SJCRH30 (cell line): ENCODE results near the gene STK11. TPM values are rescaled to one million over a fixed set of nuclear protein-coding genes. Genes with fewer than 3 reads are reported as not detected.

Experiments
- DNase-seq, 2 experiments: peaks; one replicate each; pipeline ENCODE4 v3.0.0-alpha.2; 2015 to 2020
- H3K27ac ChIP-seq: fragments of 250-450 bp; sonication (Bioruptor Pico); 2 replicates; pipeline ENCODE4 v1.5.1; 2020; ENCODE audit warnings: mild to moderate bottlenecking, moderate library complexity
- H3K27me3 ChIP-seq: fragments of 250-450 bp; sonication (Bioruptor Pico); 2 replicates; pipeline ENCODE4 v1.5.1; 2020; ENCODE audit warnings: mild to moderate bottlenecking, moderate library complexity
- H3K36me3 ChIP-seq: fragments of 250-450 bp; sonication (Bioruptor Pico); 2 replicates; pipeline ENCODE4 v1.5.1; 2020; ENCODE audit warnings: mild to moderate bottlenecking, moderate library complexity
- H3K4me1 ChIP-seq: fragments of 250-450 bp; sonication (Bioruptor Pico); 2 replicates; pipeline ENCODE4 v1.5.1; 2020; ENCODE audit warnings: mild to moderate bottlenecking, moderate library complexity
- H3K4me3 ChIP-seq: fragments of 250-450 bp; sonication (Bioruptor Pico); 2 replicates; pipeline ENCODE4 v1.5.1; 2020; ENCODE audit warnings: mild to moderate bottlenecking, moderate library complexity
- H3K9me3 ChIP-seq: fragments of 250-450 bp; sonication (Bioruptor Pico); replicated peaks from 2 replicates; pipeline ENCODE4 v1.5.1; 2020; ENCODE audit warnings: mild to moderate bottlenecking, moderate library complexity
- total RNA-seq: library from RNA; depleted of rRNA; stranded (reverse); fragments of >200 nt; shearing (Covaris generic); gene quantifications from 2 replicates; pipeline ENCODE4 v1.2.3, GENCODE V29; 2014

STK11 gene
- total RNA-seq, 1 experiment from 2014 or later: 43.6 TPM

DNA sequence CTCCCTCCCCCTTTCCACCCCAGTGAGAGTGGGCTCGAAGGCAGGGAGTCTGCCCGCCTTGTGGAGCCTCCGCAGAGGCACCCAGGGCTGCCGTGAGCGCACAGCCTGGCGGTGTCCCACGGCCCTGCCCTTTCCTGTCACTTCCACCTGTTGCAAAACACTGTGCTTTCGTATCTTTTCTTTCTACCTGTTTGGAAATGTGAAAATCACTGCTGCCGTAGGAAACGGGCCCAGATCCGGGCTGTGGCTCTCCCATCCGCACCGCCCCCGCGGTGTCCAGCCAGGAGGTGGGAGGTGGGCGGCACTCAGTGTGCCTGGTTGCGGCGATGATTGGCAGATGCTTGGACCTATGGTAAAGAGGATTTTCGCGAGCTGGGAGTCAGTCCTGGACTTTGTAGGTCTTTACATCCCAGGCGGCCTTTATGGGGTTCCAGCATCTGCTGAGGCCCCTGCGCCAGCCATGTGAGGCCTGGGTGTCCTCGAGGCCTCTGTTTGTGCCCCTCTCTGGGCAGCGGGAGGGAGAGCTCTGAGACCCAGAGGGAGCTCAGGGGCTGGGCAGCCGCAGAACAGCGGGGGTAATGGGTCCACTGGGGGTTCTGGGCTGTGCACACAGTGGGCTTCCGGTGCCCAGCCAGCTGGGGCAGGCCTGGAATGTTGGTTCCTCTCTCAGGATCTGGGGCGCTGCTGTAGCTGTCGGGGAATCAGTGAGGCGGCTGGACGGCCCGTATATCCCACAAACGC lies 6.1 kb downstream of the STK11 start:
- Histone ChIP-seq H3K36me3 (peaks cover 10% of the 10 kb centered on the region; the same call in 1 of the 2 replicates), H3K4me1 (no peaks in the 10 kb centered on the region; the same call in 1 of the 2 replicates), H3K27me3 (no peaks in the 10 kb centered on the region), H3K27ac (no peak overlapping the region), H3K9me3 (no peaks in the 10 kb centered on the region), H3K4me3 (no peak overlapping the region)
- DNase-seq: no peak

DNA sequence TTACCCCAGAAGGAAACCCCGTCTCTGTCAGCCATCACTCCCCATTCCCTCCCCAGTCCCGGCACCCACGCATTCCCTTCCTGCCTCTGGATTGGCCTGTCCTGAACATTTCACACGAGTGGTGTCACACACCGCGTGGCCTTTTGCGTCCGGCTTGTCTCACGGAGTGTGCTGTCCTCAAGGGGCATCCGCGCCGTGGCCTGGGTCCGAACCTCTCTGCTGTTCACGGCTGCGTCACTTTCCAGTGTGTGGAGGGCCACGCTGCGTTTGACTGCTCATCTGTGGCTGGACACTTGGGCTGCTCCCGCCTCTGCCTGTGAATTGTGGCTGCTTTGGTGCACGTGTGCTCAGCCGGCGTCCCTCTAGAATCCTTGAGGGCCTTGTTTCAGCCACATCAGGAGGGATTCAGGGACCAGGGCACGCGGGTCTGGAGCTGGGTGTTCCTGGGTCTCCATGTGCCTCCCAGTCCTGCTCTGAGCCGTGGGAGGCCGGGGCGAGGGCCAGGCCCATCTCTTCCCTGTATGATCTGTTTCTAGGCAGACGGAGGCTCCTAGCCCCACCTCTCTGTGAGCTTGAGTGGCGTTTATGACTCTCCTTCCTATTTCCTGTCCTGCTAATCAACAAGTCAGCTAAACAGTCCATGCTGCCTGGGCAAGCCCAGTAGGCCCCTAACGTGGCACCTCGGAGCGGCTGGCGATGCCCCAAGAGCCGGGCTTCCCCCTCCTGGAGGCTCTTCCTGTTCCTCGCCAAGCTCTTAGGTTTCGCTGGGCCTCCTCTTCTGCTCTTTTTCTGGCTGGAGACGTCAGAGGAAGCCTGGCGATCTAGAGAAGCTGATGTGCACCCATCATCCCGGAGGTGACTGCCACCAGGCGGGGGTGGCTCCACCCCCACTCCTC lies 8.1 kb downstream of the STK11 start:
- Histone ChIP-seq H3K4me1 (peaks cover 5% of the 10 kb centered on the region; the same call in 1 of the 2 replicates), H3K36me3 (peaks cover 10% of the 10 kb centered on the region; the same call in 1 of the 2 replicates), H3K9me3 (no peaks in the 10 kb centered on the region), H3K27ac (no peak overlapping the region), H3K4me3 (no peak overlapping the region), H3K27me3 (no peaks in the 10 kb centered on the region)
- no peak for DNase-seq

DNA sequence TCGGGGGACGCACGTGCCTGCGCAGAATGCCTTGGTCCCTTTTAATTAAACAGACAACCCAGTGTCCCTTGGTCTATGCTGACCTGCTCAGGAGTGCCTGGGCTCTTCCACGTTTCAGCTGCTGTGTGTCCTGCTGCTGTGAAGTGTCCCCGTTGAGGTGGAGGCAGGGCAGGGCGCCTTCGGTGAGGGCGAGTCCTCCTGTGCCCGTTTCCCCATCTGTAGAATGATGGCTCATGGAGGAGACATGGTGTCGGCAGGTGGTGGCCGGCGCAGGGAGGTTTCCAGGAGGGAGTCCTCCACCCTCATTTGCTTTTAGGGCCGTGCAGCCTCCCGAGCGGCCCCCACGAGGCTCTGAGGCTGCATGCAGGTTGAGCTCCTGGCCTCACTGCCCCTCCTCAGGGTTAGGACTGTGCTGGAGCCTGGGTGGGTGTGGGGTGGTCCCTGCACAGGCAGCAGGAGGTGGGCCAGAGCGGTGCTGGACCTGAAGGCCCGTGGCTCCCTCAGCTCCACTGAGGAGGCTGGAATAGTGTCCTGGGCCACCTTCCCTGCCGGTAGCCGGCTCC lies 8.8 kb downstream of the STK11 start:
- DNase-seq: no peak
- Histone ChIP-seq H3K4me1 (peaks cover 5% of the 10 kb centered on the region; the same call in 1 of the 2 replicates), H3K27me3 (no peaks in the 10 kb centered on the region), H3K4me3 (no peak overlapping the region), H3K9me3 (no peaks in the 10 kb centered on the region), H3K27ac (no peak overlapping the region), H3K36me3 (peaks cover 7% of the 10 kb centered on the region; the same call in 1 of the 2 replicates)

- Histone ChIP-seq H3K27ac (no peak overlapping the region), H3K9me3 (no peaks in the 10 kb centered on the region), H3K36me3 (0 out of 2 replicates have a peak, but pooled peaks cover 3% of the 10 kb centered on the region), H3K4me1 (peaks cover 5% of the 10 kb centered on the region; the same call in 1 of the 2 replicates), H3K4me3 (no peak overlapping the region), H3K27me3 (no peaks in the 10 kb centered on the region)
- DNase-seq: no peak
Measured at GRCh38 chr19:1214862-1215731, 9.5 kb downstream of the STK11 start.

GRCh38 chr19:1216756-1217155 lies 11.2 kb downstream of the STK11 start:
- no peaks in the 10 kb centered on the region for H3K9me3 ChIP-seq
- peaks cover 5% of the 10 kb centered on the region; the same call in 1 of the 2 replicates for H3K4me1 ChIP-seq
- H3K27me3 ChIP-seq: no peaks in the 10 kb centered on the region
- H3K27ac ChIP-seq: no peak overlapping the region
- H3K4me3 ChIP-seq: no peak overlapping the region
- 0 out of 2 replicates have a peak, but pooled peaks cover 3% of the 10 kb centered on the region for H3K36me3 ChIP-seq
- DNase-seq: no peak

DNA sequence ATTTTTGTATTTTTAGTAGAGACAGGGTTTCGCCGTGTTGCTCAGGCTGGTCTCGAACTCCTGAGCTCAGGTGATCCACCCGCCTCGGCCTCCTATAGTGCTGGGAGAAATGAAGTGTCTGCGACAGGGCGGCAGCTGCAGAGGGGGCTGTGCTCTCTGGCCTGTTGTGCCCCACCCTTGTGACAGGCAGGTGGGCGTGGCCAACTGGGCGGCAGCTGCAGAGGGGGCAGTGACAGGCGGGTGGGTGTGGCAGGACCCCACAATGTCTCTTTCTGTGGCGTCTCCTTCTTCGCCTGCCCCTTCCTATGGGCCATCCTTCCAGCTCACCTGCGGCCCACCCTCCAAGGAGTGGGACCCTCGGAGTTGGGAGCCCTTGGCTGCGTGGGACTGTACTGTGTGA lies 11.8 kb downstream of the STK11 start:
- DNase-seq: peak; percentile 48 to 61
- Histone ChIP-seq H3K4me3 (no peak overlapping the region), H3K27ac (no peak overlapping the region), H3K4me1 (peaks cover 5% of the 10 kb centered on the region; the same call in 1 of the 2 replicates), H3K27me3 (no peaks in the 10 kb centered on the region), H3K9me3 (no peaks in the 10 kb centered on the region), H3K36me3 (0 out of 2 replicates have a peak, but pooled peaks cover 1% of the 10 kb centered on the region)

DNA sequence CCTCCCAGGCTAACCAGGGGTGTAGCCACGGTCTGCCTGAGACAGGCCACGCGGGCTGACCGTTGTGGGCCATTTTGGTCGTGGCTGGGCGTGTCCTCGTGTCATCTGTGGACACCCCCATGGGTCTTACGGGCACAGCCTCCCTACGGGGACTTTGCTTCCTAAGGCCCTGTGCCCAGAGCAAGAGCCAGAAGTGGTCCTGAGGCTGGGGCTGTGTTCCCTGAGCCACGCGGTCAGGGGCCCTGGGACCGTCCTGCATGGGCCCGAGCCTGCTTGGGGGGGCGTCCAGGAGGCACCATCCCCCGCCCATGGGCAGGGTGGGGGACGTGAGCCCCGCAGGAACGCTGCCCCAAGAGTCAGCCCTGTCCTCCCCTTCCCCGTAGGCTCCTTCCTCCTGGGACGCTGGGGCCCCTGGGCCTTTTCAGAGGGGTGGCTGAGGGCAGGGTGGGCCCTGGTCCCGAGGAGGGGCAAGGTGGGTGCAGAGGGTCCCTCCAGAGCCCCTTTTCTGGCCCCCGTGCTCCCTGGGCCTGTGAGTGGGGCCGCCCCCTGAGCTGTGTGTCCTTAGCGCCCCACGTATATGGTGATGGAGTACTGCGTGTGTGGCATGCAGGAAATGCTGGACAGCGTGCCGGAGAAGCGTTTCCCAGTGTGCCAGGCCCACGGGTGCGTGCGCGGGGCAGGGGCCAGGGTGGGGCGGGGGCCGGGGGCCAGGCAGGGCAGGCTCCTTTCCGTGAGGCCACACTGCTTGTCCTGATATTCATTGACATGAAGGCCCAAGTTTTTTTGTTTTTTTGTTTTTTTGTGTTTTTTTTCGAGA lies 13.4 kb downstream of the STK11 start:
- H3K4me3 ChIP-seq: no peak overlapping the region
- peaks cover 5% of the 10 kb centered on the region; the same call in 1 of the 2 replicates for H3K4me1 ChIP-seq
- no peaks in the 10 kb centered on the region for H3K9me3 ChIP-seq
- H3K36me3 ChIP-seq: no peaks in the 10 kb centered on the region; the same call in 1 of the 2 replicates
- no peak for DNase-seq
- no peak overlapping the region for H3K27ac ChIP-seq
- no peaks in the 10 kb centered on the region for H3K27me3 ChIP-seq

DNA sequence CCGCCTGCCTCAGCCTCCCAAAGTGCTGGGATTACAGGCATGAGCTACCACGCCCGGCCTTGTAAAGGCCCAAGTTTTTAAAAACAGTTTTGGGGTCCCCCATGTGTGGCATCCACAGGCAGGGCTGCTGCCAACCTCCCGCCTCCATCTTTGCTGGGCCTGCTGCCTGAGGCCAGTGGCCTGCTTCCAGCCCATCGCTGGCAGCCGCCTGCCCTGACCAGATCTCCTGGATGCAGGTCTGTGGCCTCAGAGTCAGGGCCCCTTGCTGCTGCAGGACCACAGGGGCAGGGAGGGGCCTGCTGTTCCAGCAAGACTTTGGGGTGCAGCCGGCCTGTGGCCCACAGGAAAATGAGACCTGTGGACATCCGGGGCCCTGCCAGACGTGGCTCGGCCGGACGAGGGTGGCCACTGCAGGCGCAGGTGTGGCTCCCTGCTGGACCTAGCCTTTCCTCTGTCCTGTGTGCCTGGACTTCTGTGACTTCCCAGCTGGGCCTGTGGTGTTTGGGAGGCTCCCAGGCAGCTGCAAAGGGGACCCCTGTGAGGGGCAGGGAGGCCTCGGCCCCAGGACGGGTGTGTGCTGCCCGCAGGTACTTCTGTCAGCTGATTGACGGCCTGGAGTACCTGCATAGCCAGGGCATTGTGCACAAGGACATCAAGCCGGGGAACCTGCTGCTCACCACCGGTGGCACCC lies 14.4 kb downstream of the STK11 start:
- DNase-seq: no peak
- Histone ChIP-seq H3K27ac (no peak overlapping the region), H3K27me3 (no peaks in the 10 kb centered on the region), H3K4me1 (peaks cover 5% of the 10 kb centered on the region; the same call in 1 of the 2 replicates), H3K36me3 (no peaks in the 10 kb centered on the region; the same call in 1 of the 2 replicates), H3K4me3 (no peak overlapping the region), H3K9me3 (no peaks in the 10 kb centered on the region)

GRCh38 chr19:1220477-1220930 lies 14.9 kb downstream of the STK11 start:
- no peaks in the 10 kb centered on the region; the same call in 1 of the 2 replicates for H3K36me3 ChIP-seq
- no peak for DNase-seq
- no peaks in the 10 kb centered on the region for H3K27me3 ChIP-seq
- no peaks in the 10 kb centered on the region for H3K9me3 ChIP-seq
- H3K27ac ChIP-seq: no peak overlapping the region
- peaks cover 5% of the 10 kb centered on the region; the same call in 1 of the 2 replicates for H3K4me1 ChIP-seq
- no peak overlapping the region for H3K4me3 ChIP-seq

GRCh38 chr19:1220976-1221903 lies 15.7 kb downstream of the STK11 start:
- no peak overlapping the region for H3K27ac ChIP-seq
- H3K36me3 ChIP-seq: peaks cover 2% of the 10 kb centered on the region; the same call in 1 of the 2 replicates
- H3K4me3 ChIP-seq: no peak overlapping the region
- peaks cover 5% of the 10 kb centered on the region; the same call in 1 of the 2 replicates for H3K4me1 ChIP-seq
- no peaks in the 10 kb centered on the region for H3K9me3 ChIP-seq
- DNase-seq: no peak
- H3K27me3 ChIP-seq: no peaks in the 10 kb centered on the region

- peaks cover 3% of the 10 kb centered on the region; the same call in 1 of the 2 replicates for H3K4me1 ChIP-seq
- no peak overlapping the region for H3K27ac ChIP-seq
- peaks cover 8% of the 10 kb centered on the region for H3K36me3 ChIP-seq
- H3K9me3 ChIP-seq: no peaks in the 10 kb centered on the region
- H3K4me3 ChIP-seq: no peak overlapping the region
- H3K27me3 ChIP-seq: no peaks in the 10 kb centered on the region
- no peak for DNase-seq
Measured at GRCh38 chr19:1221904-1222255, 16.3 kb downstream of the STK11 start.

GRCh38 chr19:1222394-1222793 lies 16.8 kb downstream of the STK11 start:
- H3K36me3 ChIP-seq: peaks cover 13% of the 10 kb centered on the region
- no peaks in the 10 kb centered on the region; the same call in 1 of the 2 replicates for H3K4me1 ChIP-seq
- no peak overlapping the region for H3K27ac ChIP-seq
- H3K27me3 ChIP-seq: no peaks in the 10 kb centered on the region
- H3K4me3 ChIP-seq: no peak overlapping the region
- no peaks in the 10 kb centered on the region for H3K9me3 ChIP-seq
- DNase-seq: no peak
